Fibroblast of lung (primary cell): Measurements from ENCODE around the gene C7orf33. TPM values are rescaled to one million over a fixed set of nuclear protein-coding genes. Genes with fewer than 3 reads are reported as not detected.

ENCODE experiments used
- DNase-seq, 2 donors: peaks; one replicate each; pipeline versions ENCODE4 v3.0.0 to v3.0.0-alpha.2; 2010; ENCODE audit warnings: low read depth in 2 of 2
- H2AFZ ChIP-seq: 2 replicates; pipeline ENCODE4 v1.5.1; 2012; ENCODE audit warnings: low read length, control low read depth, inconsistent platforms
- H3K27ac ChIP-seq: 2 replicates; pipeline ENCODE4 v1.5.1; 2011; ENCODE audit warnings: low read length, control low read depth; ENCODE audit not compliant: insufficient read depth
- H3K27me3 ChIP-seq: 2 replicates; pipeline ENCODE4 v1.5.1; 2011; ENCODE audit warnings: mild to moderate bottlenecking, low read length; ENCODE audit not compliant: control insufficient read depth, insufficient read depth
- H3K36me3 ChIP-seq: 2 replicates; pipeline ENCODE4 v1.5.1; 2011; ENCODE audit warnings: low read length; ENCODE audit not compliant: control insufficient read depth, insufficient read depth
- H3K4me1 ChIP-seq: 2 replicates; pipeline ENCODE4 v1.5.1; 2011; ENCODE audit warnings: low read length; ENCODE audit not compliant: control insufficient read depth, insufficient read depth; ENCODE audit errors: extremely low read depth
- H3K4me2 ChIP-seq: 2 replicates; pipeline ENCODE4 v1.5.1; 2011; ENCODE audit warnings: low read length, control low read depth; ENCODE audit not compliant: insufficient read depth; ENCODE audit errors: extremely low read depth
- H3K4me3 ChIP-seq, 4 experiments: fragments of 200-600 bp in 1 of 4; sonication (generic) in 1 of 4; replicated peaks in 1 of 4; 2 replicates each; pipeline ENCODE4 v1.5.1; 2011 to 2016; ENCODE audit warnings: low read length in 4 of 4, low read depth in 3 of 4, mild to moderate bottlenecking in 3 of 4, control low read depth in 2 of 4, inconsistent platforms in 1 of 4, mixed read lengths in 1 of 4; ENCODE audit not compliant: insufficient read depth in 1 of 4; ENCODE audit errors: control extremely low read depth in 1 of 4
- H3K79me2 ChIP-seq: 2 replicates; pipeline ENCODE4 v1.5.1; 2012; ENCODE audit warnings: mild to moderate bottlenecking, low read length, inconsistent platforms; ENCODE audit not compliant: control insufficient read depth, insufficient read depth
- H3K9ac ChIP-seq: 2 replicates; pipeline ENCODE4 v1.5.1; 2011; ENCODE audit warnings: mild to moderate bottlenecking, low read length, control low read depth; ENCODE audit not compliant: insufficient read depth
- H3K9me3 ChIP-seq: 2 replicates; pipeline ENCODE4 v1.5.1; 2012; ENCODE audit warnings: low read depth, low read length; ENCODE audit not compliant: control insufficient read depth, insufficient read depth
- H4K20me1 ChIP-seq: 2 replicates; pipeline ENCODE4 v1.5.1; 2011; ENCODE audit warnings: low read length; ENCODE audit not compliant: control insufficient read depth, insufficient read depth; ENCODE audit errors: extremely low read depth
- EZH2 ChIP-seq: IDR thresholded peaks from 2 replicates; pipeline ENCODE4 v1.5.1; 2012; ENCODE audit warnings: low read length, control low read depth, mild to moderate bottlenecking; ENCODE audit errors: missing control alignments
- polyA plus RNA-seq, 2 donors: library from polyadenylated mRNA; depleted of rRNA in 1 of 2; stranded (reverse) in 1 of 2; unstranded in 1 of 2; fragments of >200 nt; gene quantifications; 2 replicates each; pipeline ENCODE4 v1.2.1, GENCODE V29; 2011 to 2012; ENCODE audit warnings: missing spikeins in 1 of 2
- total RNA-seq: library from RNA; depleted of rRNA; stranded (reverse); fragments of >200 nt; gene quantifications from 2 replicates; pipeline ENCODE4 v1.2.1, GENCODE V29; 2014
- TF ChIP-seq, protein P1 (sequence below), 2 donors: IDR thresholded peaks in 1 of 2; conservative IDR thresholded peaks in 1 of 2; 1 replicate in 1 of 2; 2 replicates in 1 of 2; pipeline ENCODE4 v1.5.1; 2011 to 2012; ENCODE audit warnings: low read length in 2 of 2, control low read depth in 1 of 2, inconsistent platforms in 1 of 2, low read depth in 1 of 2, mild to moderate bottlenecking in 1 of 2

C7orf33 gene
- total and polyA plus RNA-seq, 2 donors (not counting 1 experiment from before 2014, with no cell fraction given): not detected

DNA sequence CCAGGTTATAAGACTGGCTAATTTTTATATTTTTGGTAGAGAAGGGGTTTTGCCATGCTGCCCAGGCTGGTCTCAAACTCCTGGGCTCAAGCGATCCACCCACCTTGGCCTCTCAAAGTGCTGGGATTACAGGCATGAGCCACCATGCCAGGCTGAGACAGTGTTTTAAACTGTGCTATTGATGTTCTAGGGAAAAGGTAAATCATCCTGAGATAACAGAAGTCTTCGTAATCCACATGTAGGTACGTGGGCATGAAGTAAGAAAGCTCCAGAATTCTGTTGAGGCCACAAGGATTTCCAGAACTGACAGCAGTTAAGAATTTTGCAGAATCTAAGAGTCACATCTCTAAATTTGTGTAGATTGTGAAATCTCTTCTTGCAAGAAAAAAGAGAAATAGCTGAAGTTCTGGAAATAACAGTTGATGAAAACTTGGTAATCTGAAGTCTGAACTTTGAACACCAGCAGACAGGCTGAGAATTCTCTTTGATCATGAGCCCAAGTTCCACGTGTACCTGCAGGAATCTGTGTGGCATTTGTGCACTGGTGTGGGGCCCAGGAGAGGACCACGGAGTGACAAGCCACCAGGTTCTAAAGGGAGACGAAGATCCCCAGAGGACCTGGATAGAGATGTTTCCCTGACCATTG is 24.6 kb downstream of the C7orf33 start:
- no peak for DNase-seq
- no peak overlapping the region for H3K9ac ChIP-seq
- no peaks in the 10 kb centered on the region for H3K4me1 ChIP-seq
- no peak overlapping the region for H3K4me3 ChIP-seq
- H3K27ac ChIP-seq: no peak overlapping the region
- H3K79me2 ChIP-seq: no peaks in the 10 kb centered on the region
- H2AFZ ChIP-seq: no peak overlapping the region
- no peak overlapping the region for H3K4me2 ChIP-seq
- TF ChIP-seq, protein P1, sequence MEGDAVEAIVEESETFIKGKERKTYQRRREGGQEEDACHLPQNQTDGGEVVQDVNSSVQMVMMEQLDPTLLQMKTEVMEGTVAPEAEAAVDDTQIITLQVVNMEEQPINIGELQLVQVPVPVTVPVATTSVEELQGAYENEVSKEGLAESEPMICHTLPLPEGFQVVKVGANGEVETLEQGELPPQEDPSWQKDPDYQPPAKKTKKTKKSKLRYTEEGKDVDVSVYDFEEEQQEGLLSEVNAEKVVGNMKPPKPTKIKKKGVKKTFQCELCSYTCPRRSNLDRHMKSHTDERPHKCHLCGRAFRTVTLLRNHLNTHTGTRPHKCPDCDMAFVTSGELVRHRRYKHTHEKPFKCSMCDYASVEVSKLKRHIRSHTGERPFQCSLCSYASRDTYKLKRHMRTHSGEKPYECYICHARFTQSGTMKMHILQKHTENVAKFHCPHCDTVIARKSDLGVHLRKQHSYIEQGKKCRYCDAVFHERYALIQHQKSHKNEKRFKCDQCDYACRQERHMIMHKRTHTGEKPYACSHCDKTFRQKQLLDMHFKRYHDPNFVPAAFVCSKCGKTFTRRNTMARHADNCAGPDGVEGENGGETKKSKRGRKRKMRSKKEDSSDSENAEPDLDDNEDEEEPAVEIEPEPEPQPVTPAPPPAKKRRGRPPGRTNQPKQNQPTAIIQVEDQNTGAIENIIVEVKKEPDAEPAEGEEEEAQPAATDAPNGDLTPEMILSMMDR (conservative IDR thresholded peaks at IDR 0.05 in 1 of 2, IDR thresholded peaks at IDR 0.05 in 1 of 2; ENCODE audit: low read depth in 1 of 2, low read length in 2 of 2): no peak
- TF ChIP-seq EZH2: no peak
- no peaks in the 10 kb centered on the region for H3K9me3 ChIP-seq
- H3K36me3 ChIP-seq: no peaks in the 10 kb centered on the region
- peaks cover 7% of the 10 kb centered on the region for H3K27me3 ChIP-seq
- H4K20me1 ChIP-seq: no peaks in the 10 kb centered on the region

DNA sequence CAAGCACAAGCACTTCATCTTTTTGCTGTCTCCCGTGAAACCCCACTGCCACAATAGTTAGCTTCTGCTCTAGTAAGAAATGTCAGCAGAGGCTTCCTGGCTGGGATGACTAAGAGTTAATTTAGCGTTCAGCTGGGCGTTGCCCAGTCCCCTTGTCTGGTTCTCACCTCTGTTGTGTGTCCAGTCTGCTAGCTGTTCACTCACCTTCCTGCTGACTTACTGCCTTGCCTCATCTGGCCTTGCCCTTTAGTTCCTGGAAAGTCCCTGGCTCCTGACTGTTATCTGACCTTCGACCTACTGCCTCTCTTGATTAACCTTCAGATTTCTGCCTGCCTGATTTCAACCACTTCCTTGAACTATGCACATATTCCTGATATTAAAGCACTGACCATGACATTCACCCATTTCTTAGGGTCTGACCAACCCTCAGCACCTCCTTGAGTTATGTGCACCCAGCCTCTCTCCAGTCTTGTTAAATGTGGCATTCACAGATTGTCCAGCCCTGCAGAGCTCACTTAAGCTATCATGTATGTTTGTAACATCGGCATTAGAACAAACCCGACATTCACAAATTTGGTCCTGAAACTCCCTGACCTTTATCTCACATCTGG is 30.3 kb downstream of the C7orf33 start:
- no peaks in the 10 kb centered on the region for H3K79me2 ChIP-seq
- DNase-seq: peak in 1 of 2 donors; percentile 6
- no peaks in the 10 kb centered on the region for H3K36me3 ChIP-seq
- no peaks in the 10 kb centered on the region for H3K4me1 ChIP-seq
- H3K4me3 ChIP-seq: no peak overlapping the region
- no peaks in the 10 kb centered on the region for H4K20me1 ChIP-seq
- no peaks in the 10 kb centered on the region for H3K27me3 ChIP-seq
- no peak overlapping the region for H3K27ac ChIP-seq
- no peak overlapping the region for H3K9ac ChIP-seq
- no peak overlapping the region for H2AFZ ChIP-seq
- TF ChIP-seq, protein P1 (conservative IDR thresholded peaks at IDR 0.05 in 1 of 2, IDR thresholded peaks at IDR 0.05 in 1 of 2; ENCODE audit: low read depth in 1 of 2, low read length in 2 of 2): no peak
- TF ChIP-seq EZH2: no peak
- no peaks in the 10 kb centered on the region for H3K9me3 ChIP-seq
- no peak overlapping the region for H3K4me2 ChIP-seq

DNA sequence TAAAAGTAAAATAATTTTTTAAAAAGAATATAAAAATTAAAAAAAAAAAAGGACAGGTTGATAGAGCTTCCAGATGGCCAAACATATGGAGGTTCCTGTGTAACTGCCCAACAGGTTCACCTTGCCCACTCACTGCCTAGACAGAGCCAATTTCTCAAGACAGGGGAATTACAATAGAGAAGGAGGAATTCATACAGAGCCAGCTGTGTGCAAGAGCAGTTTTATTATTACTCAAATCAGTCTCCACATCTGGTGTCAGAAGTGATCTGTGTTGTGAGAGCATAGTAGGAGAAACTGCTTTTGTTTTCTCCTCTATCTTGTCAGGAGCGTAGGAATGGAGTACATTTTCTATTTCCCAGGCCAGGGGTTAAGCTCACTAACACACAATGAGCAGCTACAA is 31.0 kb downstream of the C7orf33 start:
- DNase-seq: no peak
- Histone ChIP-seq H3K4me1 (no peaks in the 10 kb centered on the region), H2AFZ (no peak overlapping the region), H3K36me3 (no peaks in the 10 kb centered on the region), H3K9ac (no peak overlapping the region), H3K4me2 (no peak overlapping the region), H3K27ac (no peak overlapping the region), H3K9me3 (no peaks in the 10 kb centered on the region), H3K27me3 (no peaks in the 10 kb centered on the region), H4K20me1 (no peaks in the 10 kb centered on the region), H3K79me2 (no peaks in the 10 kb centered on the region), H3K4me3 (no peak overlapping the region)
- no peak for TF ChIP-seq EZH2
- TF ChIP-seq, protein P1 (conservative IDR thresholded peaks at IDR 0.05 in 1 of 2, IDR thresholded peaks at IDR 0.05 in 1 of 2; ENCODE audit: low read depth in 1 of 2, low read length in 2 of 2): no peak
